ENCODE data around the gene HMG20A.

HMG20A gene

DNA sequence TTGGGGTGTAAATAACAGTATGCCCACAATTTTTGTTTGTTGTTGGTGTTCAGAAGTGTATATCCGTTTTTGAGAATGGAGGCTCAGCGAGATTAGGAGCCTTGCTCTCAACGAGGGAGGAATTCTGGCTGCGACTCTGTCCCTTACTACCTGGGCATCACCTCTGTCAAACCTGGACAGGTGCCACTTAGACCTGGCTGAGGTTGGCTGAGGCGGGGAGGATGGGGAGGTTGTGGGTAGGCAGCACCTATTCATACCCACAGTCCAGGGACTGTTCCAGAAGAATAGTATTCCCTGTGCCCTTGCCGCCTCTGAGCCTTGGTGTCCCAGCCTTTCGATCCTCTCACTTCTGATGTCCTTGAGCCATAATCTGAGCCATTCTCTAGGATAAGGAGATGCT, 112.2 kb downstream of the HMG20A start:
- TF ChIP-seq TAF1 (IDR thresholded peaks at IDR 0.05; ENCODE audit: borderline replicate concordance, insufficient read depth, low read length): no peak
- no peak for TF ChIP-seq POLR2AphosphoS5 (IDR thresholded peaks at IDR 0.05; ENCODE audit: low read depth, low read length)
- TF ChIP-seq, protein P1, sequence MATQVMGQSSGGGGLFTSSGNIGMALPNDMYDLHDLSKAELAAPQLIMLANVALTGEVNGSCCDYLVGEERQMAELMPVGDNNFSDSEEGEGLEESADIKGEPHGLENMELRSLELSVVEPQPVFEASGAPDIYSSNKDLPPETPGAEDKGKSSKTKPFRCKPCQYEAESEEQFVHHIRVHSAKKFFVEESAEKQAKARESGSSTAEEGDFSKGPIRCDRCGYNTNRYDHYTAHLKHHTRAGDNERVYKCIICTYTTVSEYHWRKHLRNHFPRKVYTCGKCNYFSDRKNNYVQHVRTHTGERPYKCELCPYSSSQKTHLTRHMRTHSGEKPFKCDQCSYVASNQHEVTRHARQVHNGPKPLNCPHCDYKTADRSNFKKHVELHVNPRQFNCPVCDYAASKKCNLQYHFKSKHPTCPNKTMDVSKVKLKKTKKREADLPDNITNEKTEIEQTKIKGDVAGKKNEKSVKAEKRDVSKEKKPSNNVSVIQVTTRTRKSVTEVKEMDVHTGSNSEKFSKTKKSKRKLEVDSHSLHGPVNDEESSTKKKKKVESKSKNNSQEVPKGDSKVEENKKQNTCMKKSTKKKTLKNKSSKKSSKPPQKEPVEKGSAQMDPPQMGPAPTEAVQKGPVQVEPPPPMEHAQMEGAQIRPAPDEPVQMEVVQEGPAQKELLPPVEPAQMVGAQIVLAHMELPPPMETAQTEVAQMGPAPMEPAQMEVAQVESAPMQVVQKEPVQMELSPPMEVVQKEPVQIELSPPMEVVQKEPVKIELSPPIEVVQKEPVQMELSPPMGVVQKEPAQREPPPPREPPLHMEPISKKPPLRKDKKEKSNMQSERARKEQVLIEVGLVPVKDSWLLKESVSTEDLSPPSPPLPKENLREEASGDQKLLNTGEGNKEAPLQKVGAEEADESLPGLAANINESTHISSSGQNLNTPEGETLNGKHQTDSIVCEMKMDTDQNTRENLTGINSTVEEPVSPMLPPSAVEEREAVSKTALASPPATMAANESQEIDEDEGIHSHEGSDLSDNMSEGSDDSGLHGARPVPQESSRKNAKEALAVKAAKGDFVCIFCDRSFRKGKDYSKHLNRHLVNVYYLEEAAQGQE (IDR thresholded peaks at IDR 0.05; ENCODE audit: insufficient read depth in 1 of 2, low read depth in 2 of 2, low read length in 2 of 2): no peak
- TF ChIP-seq SIN3A (IDR thresholded peaks at IDR 0.05; ENCODE audit: borderline replicate concordance, insufficient read depth, low read length): no peak
- TF ChIP-seq FOXP2 (optimal IDR thresholded peaks at IDR 0.05; ENCODE audit: borderline replicate concordance, extremely low read depth, extremely low read length, insufficient read depth): no peak

DNA sequence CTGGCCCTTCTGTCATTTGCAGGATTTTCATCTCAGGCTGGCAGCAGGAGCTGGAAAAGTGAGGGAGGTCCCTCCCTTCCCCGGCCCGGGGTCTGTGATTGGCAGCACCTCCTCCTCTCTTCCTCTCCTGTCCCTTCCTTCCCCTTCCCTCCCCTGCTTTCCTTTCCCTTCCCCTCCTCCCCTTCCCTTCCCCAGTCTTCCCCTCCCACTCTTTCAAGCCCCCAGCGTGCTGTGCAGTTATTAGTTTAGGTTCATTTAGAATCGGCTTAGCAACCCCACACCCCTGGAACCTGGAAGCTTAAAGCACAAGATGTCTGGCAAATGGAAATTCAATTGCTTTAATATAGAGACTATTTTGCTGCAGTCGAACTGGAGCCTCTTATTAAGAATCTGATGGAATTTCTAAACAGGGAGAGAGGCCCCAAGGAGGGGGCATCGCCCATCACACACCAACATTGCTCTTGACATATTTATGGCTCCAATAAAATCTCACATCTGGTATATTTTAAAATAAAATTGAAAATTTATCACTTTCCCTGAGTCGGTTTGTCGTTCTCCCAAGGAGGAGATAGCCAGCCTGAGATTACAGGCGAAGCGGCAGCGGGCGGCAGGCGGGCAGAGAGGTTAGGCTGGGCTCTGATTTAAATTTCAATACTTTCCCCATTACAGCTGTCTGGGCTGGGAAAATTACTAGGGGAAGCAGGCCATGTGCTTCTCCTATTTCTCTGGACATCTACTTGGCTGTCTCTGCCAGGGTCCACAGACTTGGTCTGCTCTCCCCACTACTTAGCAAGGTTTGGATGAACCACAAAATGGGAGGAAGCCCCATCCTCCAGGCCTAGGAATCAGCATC, 113.1 kb downstream of the HMG20A start:
- no peak for TF ChIP-seq FOXP2 (optimal IDR thresholded peaks at IDR 0.05; ENCODE audit: borderline replicate concordance, extremely low read depth, extremely low read length, insufficient read depth)
- TF ChIP-seq TAF1 (IDR thresholded peaks at IDR 0.05; ENCODE audit: borderline replicate concordance, insufficient read depth, low read length): no peak
- TF ChIP-seq POLR2AphosphoS5 (IDR thresholded peaks at IDR 0.05; ENCODE audit: low read depth, low read length): no peak
- no peak for TF ChIP-seq SIN3A (IDR thresholded peaks at IDR 0.05; ENCODE audit: borderline replicate concordance, insufficient read depth, low read length)
- TF ChIP-seq, protein P1 (IDR thresholded peaks at IDR 0.05; ENCODE audit: insufficient read depth in 1 of 2, low read depth in 2 of 2, low read length in 2 of 2): no peak
